Measurements from ENCODE around the gene XYLT1.

DNA sequence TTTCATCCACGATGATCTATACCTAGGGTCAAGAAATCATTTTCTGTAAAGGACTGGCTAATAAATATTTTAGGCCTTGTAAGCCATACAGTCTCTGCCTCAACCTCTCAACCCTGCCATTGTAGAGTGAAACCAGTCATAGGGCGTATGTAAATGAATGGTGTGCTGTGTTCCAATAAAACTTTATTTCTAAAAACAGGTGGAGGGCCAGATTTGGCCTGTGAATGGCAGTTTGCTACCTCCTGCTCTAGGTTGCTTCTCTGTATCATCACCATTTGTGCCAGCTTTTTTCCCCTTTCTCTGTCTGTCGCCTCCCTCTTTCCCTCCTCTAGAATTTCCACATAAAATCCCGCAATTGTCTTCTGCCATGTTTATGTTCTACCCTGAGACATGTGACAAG is 181.7 kb downstream of the XYLT1 start:
- TF ChIP-seq, protein P1, sequence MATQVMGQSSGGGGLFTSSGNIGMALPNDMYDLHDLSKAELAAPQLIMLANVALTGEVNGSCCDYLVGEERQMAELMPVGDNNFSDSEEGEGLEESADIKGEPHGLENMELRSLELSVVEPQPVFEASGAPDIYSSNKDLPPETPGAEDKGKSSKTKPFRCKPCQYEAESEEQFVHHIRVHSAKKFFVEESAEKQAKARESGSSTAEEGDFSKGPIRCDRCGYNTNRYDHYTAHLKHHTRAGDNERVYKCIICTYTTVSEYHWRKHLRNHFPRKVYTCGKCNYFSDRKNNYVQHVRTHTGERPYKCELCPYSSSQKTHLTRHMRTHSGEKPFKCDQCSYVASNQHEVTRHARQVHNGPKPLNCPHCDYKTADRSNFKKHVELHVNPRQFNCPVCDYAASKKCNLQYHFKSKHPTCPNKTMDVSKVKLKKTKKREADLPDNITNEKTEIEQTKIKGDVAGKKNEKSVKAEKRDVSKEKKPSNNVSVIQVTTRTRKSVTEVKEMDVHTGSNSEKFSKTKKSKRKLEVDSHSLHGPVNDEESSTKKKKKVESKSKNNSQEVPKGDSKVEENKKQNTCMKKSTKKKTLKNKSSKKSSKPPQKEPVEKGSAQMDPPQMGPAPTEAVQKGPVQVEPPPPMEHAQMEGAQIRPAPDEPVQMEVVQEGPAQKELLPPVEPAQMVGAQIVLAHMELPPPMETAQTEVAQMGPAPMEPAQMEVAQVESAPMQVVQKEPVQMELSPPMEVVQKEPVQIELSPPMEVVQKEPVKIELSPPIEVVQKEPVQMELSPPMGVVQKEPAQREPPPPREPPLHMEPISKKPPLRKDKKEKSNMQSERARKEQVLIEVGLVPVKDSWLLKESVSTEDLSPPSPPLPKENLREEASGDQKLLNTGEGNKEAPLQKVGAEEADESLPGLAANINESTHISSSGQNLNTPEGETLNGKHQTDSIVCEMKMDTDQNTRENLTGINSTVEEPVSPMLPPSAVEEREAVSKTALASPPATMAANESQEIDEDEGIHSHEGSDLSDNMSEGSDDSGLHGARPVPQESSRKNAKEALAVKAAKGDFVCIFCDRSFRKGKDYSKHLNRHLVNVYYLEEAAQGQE (IDR thresholded peaks at IDR 0.05; ENCODE audit: low read depth) = no peak
- TF ChIP-seq FOXM1 (IDR thresholded peaks at IDR 0.05; ENCODE audit: borderline replicate concordance, low read depth) = no peak

Measured in Ishikawa (cell line).